Omental fat pad (tissue), 4 donors: ENCODE measurements around the gene MACROH2A2. TPM values are rescaled to one million over a fixed set of nuclear protein-coding genes. Genes with fewer than 3 reads are reported as not detected.
"Not testable (repeated sequence)": the region's sequence is repeated elsewhere in the genome, so short reads cannot be mapped to it uniquely, and the experiment has no call there.

ENCODE experiments used
- ATAC-seq: fragments of 150-250 bp; one replicate; pipeline ENCODE4 v1.9.1; 2016; ENCODE audit warnings: mild to moderate bottlenecking, moderate library complexity; ENCODE audit not compliant: low FRiP score
- DNase-seq: peaks from one replicate; pipeline ENCODE4 v3.0.0-alpha.2; 2019; ENCODE audit warnings: low spot score
- total RNA-seq, 4 donors: library from RNA; depleted of rRNA; stranded (reverse); fragments of >200 nt; gene quantifications; one replicate each; pipeline ENCODE4 v1.1.0, GENCODE V29; 2016
- TF ChIP-seq, protein P1 (sequence below), 3 donors: fragments of 450-650 bp; IDR thresholded peaks; one replicate each; pipeline ENCODE4 v1.5.1; 2016 to 2017; ENCODE audit warnings: antibody characterized with exemption in 3 of 3, mild to moderate bottlenecking in 3 of 3, moderate library complexity in 2 of 3

Gene MACROH2A2
- total RNA-seq, 4 donors from 2014 or later, result 4.1 to 6.0 (median 5.2) TPM

DNA sequence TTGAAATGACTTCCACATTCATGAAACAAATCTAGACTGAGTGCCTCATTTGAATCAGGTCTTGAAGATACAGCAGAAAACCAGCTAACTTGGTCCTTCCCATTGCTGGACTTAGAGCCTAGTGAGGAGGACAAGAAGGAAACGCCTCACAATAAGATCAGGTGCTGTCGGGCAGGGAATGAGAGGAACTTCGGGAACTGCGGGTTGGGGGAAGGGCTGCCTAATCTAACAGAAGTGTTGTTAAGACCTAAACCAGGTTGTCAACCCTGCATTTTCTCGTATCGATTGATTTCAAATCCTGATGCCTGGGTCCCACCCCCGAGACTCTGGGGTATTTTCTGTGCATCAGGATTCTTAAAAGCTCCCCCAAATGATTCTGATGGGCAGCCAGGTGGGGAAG, 26.3 kb downstream of the MACROH2A2 start:
- TF ChIP-seq, protein P1, sequence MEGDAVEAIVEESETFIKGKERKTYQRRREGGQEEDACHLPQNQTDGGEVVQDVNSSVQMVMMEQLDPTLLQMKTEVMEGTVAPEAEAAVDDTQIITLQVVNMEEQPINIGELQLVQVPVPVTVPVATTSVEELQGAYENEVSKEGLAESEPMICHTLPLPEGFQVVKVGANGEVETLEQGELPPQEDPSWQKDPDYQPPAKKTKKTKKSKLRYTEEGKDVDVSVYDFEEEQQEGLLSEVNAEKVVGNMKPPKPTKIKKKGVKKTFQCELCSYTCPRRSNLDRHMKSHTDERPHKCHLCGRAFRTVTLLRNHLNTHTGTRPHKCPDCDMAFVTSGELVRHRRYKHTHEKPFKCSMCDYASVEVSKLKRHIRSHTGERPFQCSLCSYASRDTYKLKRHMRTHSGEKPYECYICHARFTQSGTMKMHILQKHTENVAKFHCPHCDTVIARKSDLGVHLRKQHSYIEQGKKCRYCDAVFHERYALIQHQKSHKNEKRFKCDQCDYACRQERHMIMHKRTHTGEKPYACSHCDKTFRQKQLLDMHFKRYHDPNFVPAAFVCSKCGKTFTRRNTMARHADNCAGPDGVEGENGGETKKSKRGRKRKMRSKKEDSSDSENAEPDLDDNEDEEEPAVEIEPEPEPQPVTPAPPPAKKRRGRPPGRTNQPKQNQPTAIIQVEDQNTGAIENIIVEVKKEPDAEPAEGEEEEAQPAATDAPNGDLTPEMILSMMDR (IDR thresholded peaks at IDR 0.05), result no peak
- ATAC-seq (no peak), DNase-seq (no peak)

DNA sequence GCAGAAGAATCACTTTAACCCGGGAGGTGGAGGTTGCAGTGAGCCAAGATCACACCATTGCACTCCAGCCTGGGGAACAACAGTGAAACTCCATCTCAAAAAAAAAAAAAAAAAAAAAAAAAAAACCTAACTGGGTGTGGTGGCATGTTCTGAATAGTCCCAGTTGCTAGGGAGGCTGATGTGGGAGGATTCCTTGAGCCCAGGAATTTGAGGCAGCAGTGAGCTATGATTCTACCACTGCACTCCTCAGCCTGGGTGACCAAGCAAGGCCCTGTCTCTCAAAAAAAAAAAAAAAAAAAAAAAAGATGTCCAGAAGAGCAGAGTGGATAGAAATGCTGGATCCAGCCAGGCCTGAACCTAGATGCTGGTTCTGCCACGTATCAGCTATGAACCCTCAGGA, 28.1 kb downstream of the MACROH2A2 start:
- DNase-seq, ATAC-seq: not testable (repeated sequence)

DNA sequence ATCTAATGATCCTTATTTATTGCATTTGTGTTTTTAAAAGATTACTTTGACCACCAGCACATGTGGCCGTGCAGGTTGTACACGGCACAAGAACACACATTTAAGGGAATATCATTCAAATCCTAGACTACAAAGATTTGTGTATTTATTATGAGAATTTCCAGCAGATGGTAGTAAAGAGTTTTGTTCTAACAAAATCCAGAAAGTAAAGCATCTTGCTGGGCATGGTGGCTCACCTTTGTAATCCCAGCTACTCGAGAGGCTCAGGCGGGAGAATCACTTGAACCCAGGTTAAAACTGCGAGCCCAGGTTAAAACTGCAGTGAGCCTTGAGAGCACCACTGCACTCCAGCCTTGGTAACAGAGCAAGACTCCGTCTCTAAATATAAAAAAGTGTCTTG, 31.5 kb downstream of the MACROH2A2 start:
- ATAC-seq (no peak), DNase-seq (no peak)
- TF ChIP-seq, protein P1 (IDR thresholded peaks at IDR 0.05), result no peak

DNA sequence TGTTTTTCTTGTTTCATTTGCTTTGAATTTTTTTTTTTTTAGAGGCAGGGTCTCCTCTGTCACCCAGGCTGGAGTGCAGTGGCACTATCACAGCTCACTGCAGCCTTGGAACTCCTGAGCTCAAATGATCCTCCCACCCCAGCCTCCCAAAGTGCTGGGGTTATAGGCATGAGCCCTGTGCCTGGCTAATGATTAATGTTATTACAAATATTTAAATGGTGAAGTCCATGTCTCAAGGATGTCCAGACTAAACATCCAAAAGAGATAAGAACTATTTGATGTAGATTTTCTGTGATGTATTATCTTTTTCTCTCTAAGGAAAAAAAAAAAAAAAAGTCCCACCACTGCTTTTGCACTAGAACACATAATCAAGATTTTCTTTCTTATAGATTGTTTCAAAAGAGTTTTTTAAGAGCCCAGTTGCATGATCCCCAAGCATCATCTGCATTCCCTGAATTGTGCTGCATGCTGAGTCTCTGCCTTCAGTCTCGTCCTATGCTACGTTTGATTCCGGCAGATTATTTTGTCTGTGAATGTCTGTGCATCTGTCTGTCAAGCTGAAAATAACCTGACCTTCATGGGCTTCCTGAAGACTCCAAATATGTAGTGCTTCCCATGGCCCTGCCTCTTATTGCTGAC, 33.4 kb downstream of the MACROH2A2 start:
- no peak for ATAC-seq
- TF ChIP-seq, protein P1 (IDR thresholded peaks at IDR 0.05), result no peak

DNA sequence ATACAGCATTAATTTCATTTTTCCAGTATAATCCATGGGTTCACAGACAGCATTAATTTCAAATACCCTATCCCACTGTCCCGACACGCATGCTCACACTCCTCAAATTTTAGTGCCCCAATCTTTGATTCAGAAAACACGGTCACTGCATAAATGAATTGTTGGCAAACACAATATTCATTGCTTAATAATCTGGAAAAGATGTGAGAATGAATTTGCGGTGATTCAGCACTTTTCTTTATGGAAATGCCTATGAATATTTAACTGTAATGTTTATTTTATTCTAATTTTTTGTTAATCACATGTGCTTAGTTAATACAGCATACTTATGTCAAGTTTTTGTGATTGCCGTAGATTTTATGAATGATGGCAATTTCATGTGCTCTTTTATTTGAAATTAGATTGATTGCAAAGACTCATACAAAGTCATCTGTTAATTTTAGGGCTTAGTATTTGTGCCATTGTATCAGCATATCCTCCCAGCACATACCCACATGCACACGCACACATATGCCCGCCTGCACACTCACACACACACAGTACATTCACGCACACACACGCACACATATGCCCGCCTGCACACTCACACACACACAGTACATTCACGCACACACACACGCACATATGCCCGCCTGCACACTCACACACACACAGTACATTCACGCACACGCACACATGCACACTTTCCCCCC, 35.1 kb downstream of the MACROH2A2 start:
- ATAC-seq (no peak), DNase-seq (no peak)
- TF ChIP-seq, protein P1 (IDR thresholded peaks at IDR 0.05), result no peak

More for the DNA sequence above, 33.4 kb downstream of the MACROH2A2 start:
- no peak for DNase-seq

DNA sequence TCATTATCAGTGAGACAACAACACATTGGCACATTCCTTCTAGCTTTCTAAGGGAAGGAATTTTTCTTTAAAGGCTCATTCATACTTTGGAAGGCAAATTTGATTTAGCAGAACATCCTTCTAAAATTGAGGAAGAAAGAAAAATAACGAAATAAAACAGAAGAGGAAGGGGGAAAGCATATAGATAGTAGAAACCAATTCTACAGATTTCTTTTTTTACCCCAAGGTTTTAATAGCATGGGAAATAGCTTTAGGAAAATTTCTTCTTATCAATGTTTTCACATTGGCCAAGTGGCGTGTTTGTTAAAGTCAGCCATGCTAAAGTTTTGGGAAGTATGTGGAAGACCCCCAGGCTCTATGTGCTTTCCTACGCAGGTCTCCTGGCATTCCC, 35.7 kb downstream of the MACROH2A2 start:
- TF ChIP-seq, protein P1 (IDR thresholded peaks at IDR 0.05), result no peak
- ATAC-seq (no peak), DNase-seq (no peak)

DNA sequence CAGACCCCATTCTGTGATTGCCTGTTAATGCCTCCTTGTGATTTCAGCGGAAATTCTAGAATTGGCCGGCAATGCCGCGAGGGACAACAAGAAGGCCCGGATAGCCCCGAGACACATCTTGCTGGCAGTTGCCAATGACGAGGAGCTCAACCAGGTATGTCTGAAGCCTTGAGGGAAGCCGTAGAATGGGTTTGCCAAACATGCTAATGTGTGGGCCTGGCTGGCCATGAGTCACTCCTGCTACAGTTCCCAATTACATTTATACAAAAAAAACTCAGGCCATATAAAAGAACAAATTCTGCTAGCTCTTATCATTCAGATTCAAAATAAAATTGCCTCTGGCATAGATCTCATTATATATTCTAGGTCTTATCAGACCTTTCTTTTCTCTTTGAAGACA, 37.4 kb downstream of the MACROH2A2 start:
- ATAC-seq (no peak), DNase-seq (no peak)
- TF ChIP-seq, protein P1 (IDR thresholded peaks at IDR 0.05), result no peak
